Spleen (tissue), 13 donors: ENCODE results near the gene ZCCHC12. TPM values are rescaled to one million over a fixed set of nuclear protein-coding genes. Genes with fewer than 3 reads are reported as not detected.

Source experiments
- DNase-seq: peaks from one replicate; pipeline ENCODE4 v3.0.0-alpha.2; 2020
- H3K27ac ChIP-seq, 8 donors: fragments of 200-600 bp; sonication (generic) in 7 of 8; 1 replicate in 4 of 8; 2 replicates in 4 of 8; pipeline versions ENCODE4 v1.5.0 to v1.8.0; 2016 to 2021; ENCODE audit warnings: inconsistent platforms in 4 of 8, mild to moderate bottlenecking in 4 of 8, moderate library complexity in 1 of 8
- H3K27me3 ChIP-seq, 7 donors: fragments of 200-600 bp; sonication (generic) in 6 of 7; replicated peaks in 1 of 7; 1 replicate in 4 of 7; 2 replicates in 3 of 7; pipeline versions ENCODE4 v1.5.0 to v1.8.0; 2016 to 2021; ENCODE audit warnings: inconsistent platforms in 3 of 7, mild to moderate bottlenecking in 1 of 7
- H3K36me3 ChIP-seq, 6 donors: fragments of 200-600 bp; sonication (generic) in 5 of 6; 1 replicate in 4 of 6; 2 replicates in 2 of 6; pipeline versions ENCODE4 v1.5.0 to v1.8.0; 2016 to 2021; ENCODE audit warnings: inconsistent platforms in 2 of 6
- H3K4me1 ChIP-seq, 6 donors: fragments of 200-600 bp; sonication (generic) in 5 of 6; 1 replicate in 3 of 6; 2 replicates in 3 of 6; pipeline versions ENCODE4 v1.5.0 to v1.8.0; 2016 to 2021; ENCODE audit warnings: inconsistent platforms in 3 of 6
- H3K4me3 ChIP-seq, 8 donors: fragments of 200-600 bp; sonication (generic) in 7 of 8; 1 replicate in 4 of 8; 2 replicates in 4 of 8; pipeline versions ENCODE4 v1.5.0 to v1.8.0; 2016 to 2021; ENCODE audit warnings: inconsistent platforms in 4 of 8, mild to moderate bottlenecking in 4 of 8, moderate library complexity in 2 of 8
- H3K9me3 ChIP-seq, 8 donors: fragments of 200-600 bp; sonication (generic) in 7 of 8; 1 replicate in 4 of 8; 2 replicates in 4 of 8; pipeline versions ENCODE4 v1.5.0 to v1.8.0; 2016 to 2021; ENCODE audit warnings: inconsistent platforms in 4 of 8
- CTCF ChIP-seq, 11 experiments: fragments of 200-600 bp in 7 of 11; fragments of 450-650 bp in 4 of 11; sonication (generic) in 4 of 11; IDR thresholded peaks in 8 of 11; conservative IDR thresholded peaks in 3 of 11; 1 replicate in 7 of 11; 2 replicates in 4 of 11; pipeline versions ENCODE4 v1.4.0 to v1.8.0; 2016 to 2021; ENCODE audit warnings: antibody characterized with exemption in 11 of 11, inconsistent platforms in 4 of 11, mild to moderate bottlenecking in 1 of 11
- POLR2A ChIP-seq, 3 donors: fragments of 450-650 bp; IDR thresholded peaks; one replicate each; pipeline ENCODE4 v1.5.1; 2017; ENCODE audit warnings: antibody characterized with exemption in 3 of 3, mild to moderate bottlenecking in 1 of 3
- POLR2AphosphoS5 ChIP-seq, 3 donors: sonication (generic); formaldehyde crosslinking; IDR thresholded peaks; one replicate each; pipeline ENCODE4 v1.5.1; 2017; ENCODE audit warnings: antibody characterized with exemption in 3 of 3
- WGBS, 5 donors: extraction: QIAGEN DNeasy Blood & Tissue Kit in 3 of 5; methylation state at CpG; one replicate each; pipeline versions ENCODE4 v1.1.5 to v1.1.7; 2013 to 2018; 5-methylcytosine and 5-hydroxymethylcytosine counted together
- intact Hi-C: fragments of 100-400 bp; cut with DNase I; formaldehyde crosslinking; loops from one replicate; pipeline ENCODE4 v1.15.0; 2023; ENCODE audit warnings: low total_unique reads
- long read RNA-seq, 2 donors: transcript quantifications; one replicate each; lab custom pipeline, GENCODE V29; 2026
- polyA plus RNA-seq, 3 donors: library from polyadenylated mRNA; stranded (reverse); fragments of 200-250 nt; gene quantifications; one replicate each; pipeline ENCODE4 v1.2.1, GENCODE V29; 2013
- total RNA-seq, 7 donors: library from RNA; depleted of rRNA in 3 of 7; stranded (reverse); fragments of >200 nt in 3 of 7; fragmentation: NEBNext Ultra II Directional in 4 of 7; extraction: Animal tissue kit (Norgen Biotek cat#: 25700) in 4 of 7; gene quantifications; one replicate each; pipeline versions ENCODE4 v1.1.0 to v1.2.1, GENCODE V29; 2016 to 2021
- donor health status: healthy with polysubstance abuse.
- donor health status: DM: no; HTN: no; CAD: no; lungs with moderate emphysema.
- donor health status: DM: no; HTN: no; CAD: no.
- donor health status: Bipolar disorder and iron deficiency.
- donor health status: healthy.
- donor health status: DM: no; HTN: no; CAD: no.
- donor health status: DM: yes; HTN: yes; CAD: no.

ZCCHC12 gene
- under 1 TPM in 1 of 7 donors, not detected in 6; 0.65 TPM for total RNA-seq
- under 1 TPM in 2 of 3 donors, not detected in 1; 0.03 to 0.49 TPM for polyA plus RNA-seq
- long read RNA-seq, donor 1 = 0 reads
- long read RNA-seq, donor 2 = 0 reads

- DNase-seq = peak; percentile 80
- peaks cover 0 to 57% (median 49%) of the 10 kb centered on the region in 7 donors for H3K27me3 ChIP-seq
- H3K4me3 ChIP-seq = peak within 1 kb of the TSS in 6 of 8 donors; percentile 6 to 58 (median 20)
- H3K27ac ChIP-seq = no peak within 1 kb of the TSS
- intact Hi-C loops = no loop called here
- peaks cover 0 to 5% (median 0%) of the 10 kb centered on the region in 8 donors for H3K9me3 ChIP-seq
- H3K36me3 ChIP-seq = no peaks in the 10 kb centered on the region
- TF ChIP-seq CTCF (IDR thresholded peaks at IDR 0.05 in 8 of 11, conservative IDR thresholded peaks at IDR 0.05 in 3 of 11) (no peak), POLR2AphosphoS5 (IDR thresholded peaks at IDR 0.05) (peak in 2 of 3 donors; percentile 43 to 51), POLR2A (IDR thresholded peaks at IDR 0.05) (no peak)
- 4 to 50% (median 6%) methylated on average over 23 to 51 of the region's 51 CpGs for WGBS, 5 donors
- peaks cover 0 to 27% (median 17%) of the 10 kb centered on the region in 6 donors for H3K4me1 ChIP-seq
Observed at GRCh38 chrX:118823263-118824172, at the start of gene ZCCHC12. TSS of gene ZCCHC12 (plus strand) at chrX:118823824. CDS start at chrX:118825245, 1,421 bp downstream.

GRCh38 chrX:118779581-118779980 is 44.0 kb upstream of the ZCCHC12 start:
- no peak for DNase-seq
- WGBS, 5 donors = 87 to 97% (median 90%) methylated on average over 2 of the region's 2 CpGs
- no peak overlapping the region for H3K4me3 ChIP-seq
- H3K4me1 ChIP-seq = no peaks in the 10 kb centered on the region
- no peak for TF ChIP-seq CTCF (IDR thresholded peaks at IDR 0.05 in 8 of 11, conservative IDR thresholded peaks at IDR 0.05 in 3 of 11)
- TF ChIP-seq POLR2A (IDR thresholded peaks at IDR 0.05) = no peak
- no peak for TF ChIP-seq POLR2AphosphoS5 (IDR thresholded peaks at IDR 0.05)
- H3K27ac ChIP-seq = no peak overlapping the region
- no peaks in the 10 kb centered on the region for H3K27me3 ChIP-seq
- intact Hi-C loops = no loop called here
- H3K36me3 ChIP-seq = peaks cover 0 to 11% (median 0%) of the 10 kb centered on the region in 6 donors
- H3K9me3 ChIP-seq = no peaks in the 10 kb centered on the region

GRCh38 chrX:118780509-118780908 is 43.1 kb upstream of the ZCCHC12 start:
- H3K4me3 ChIP-seq = no peak overlapping the region
- no peak for TF ChIP-seq CTCF (IDR thresholded peaks at IDR 0.05 in 8 of 11, conservative IDR thresholded peaks at IDR 0.05 in 3 of 11)
- no peak for TF ChIP-seq POLR2A (IDR thresholded peaks at IDR 0.05)
- TF ChIP-seq POLR2AphosphoS5 (IDR thresholded peaks at IDR 0.05) = no peak
- DNase-seq = no peak
- peaks cover 0 to 16% (median 0%) of the 10 kb centered on the region in 6 donors for H3K36me3 ChIP-seq
- no peaks in the 10 kb centered on the region for H3K27me3 ChIP-seq
- H3K4me1 ChIP-seq = no peaks in the 10 kb centered on the region
- 33 to 70% (median 65%) methylated on average over 2 of the region's 2 CpGs for WGBS, 5 donors
- H3K27ac ChIP-seq = no peak overlapping the region
- intact Hi-C loops = no loop called here
- no peaks in the 10 kb centered on the region for H3K9me3 ChIP-seq

- WGBS, 5 donors = 36 to 78% (median 63%) methylated on average over 1 of the region's 1 CpG
- intact Hi-C loops = no loop called here
- H3K27me3 ChIP-seq = no peaks in the 10 kb centered on the region
- H3K4me3 ChIP-seq = no peak overlapping the region
- no peak overlapping the region for H3K27ac ChIP-seq
- TF ChIP-seq POLR2AphosphoS5 (IDR thresholded peaks at IDR 0.05) (no peak), POLR2A (IDR thresholded peaks at IDR 0.05) (no peak), CTCF (IDR thresholded peaks at IDR 0.05 in 8 of 11, conservative IDR thresholded peaks at IDR 0.05 in 3 of 11) (no peak)
- peaks cover 0 to 15% (median 0%) of the 10 kb centered on the region in 6 donors for H3K36me3 ChIP-seq
- H3K9me3 ChIP-seq = no peaks in the 10 kb centered on the region
- no peak for DNase-seq
- no peaks in the 10 kb centered on the region for H3K4me1 ChIP-seq
Observed at GRCh38 chrX:118780911-118781310, 42.7 kb upstream of the ZCCHC12 start.
